Measurements from ENCODE around the gene SDCBP2. TPM values are rescaled to one million over a fixed set of nuclear protein-coding genes. Genes with fewer than 3 reads are reported as not detected.

The SDCBP2 gene
- total RNA-seq, 4 donors from 2014 or later = 132 to 427 (median 300) TPM

GRCh38 chr20:1374246-1374645 is 45.3 kb upstream of the SDCBP2 start:
- no peak overlapping the region for H3K4me3 ChIP-seq
- TF ChIP-seq POLR2AphosphoS5 (IDR thresholded peaks at IDR 0.05) (no peak), POLR2A (IDR thresholded peaks at IDR 0.05) (no peak), CTCF (IDR thresholded peaks at IDR 0.05) (no peak), EP300 (IDR thresholded peaks at IDR 0.05; ENCODE audit: low read depth) (no peak)
- peaks cover 0 to 12% (median 0%) of the 10 kb centered on the region in 4 donors for H3K36me3 ChIP-seq
- peaks cover 0 to 74% (median 44%) of the 10 kb centered on the region in 4 donors for H3K4me1 ChIP-seq
- H3K9me3 ChIP-seq = no peaks in the 10 kb centered on the region
- no peak overlapping the region for H3K27ac ChIP-seq
- DNase-seq = no peak
- no peaks in the 10 kb centered on the region for H3K27me3 ChIP-seq
- in situ Hi-C loops (cut with MboI; ENCODE audit: low pct_ligation_motif_present in 1 of 4, low pct_unique_long_range_greater_than_20kb in 1 of 4, low sequenced_read_pairs in 3 of 4) = no loop called here
- intact Hi-C loops (cut with DNase I; ENCODE audit: low total_unique reads) = no loop called here
- WGBS, 2 donors (ENCODE audit: low coverage in 1 of 2) = 79% methylated on average over 2 of the region's 2 CpGs; no CpG with 5 or more reads in 1 of the 2 donors

- in situ Hi-C loops (cut with MboI; ENCODE audit: low pct_ligation_motif_present in 1 of 4, low pct_unique_long_range_greater_than_20kb in 1 of 4, low sequenced_read_pairs in 3 of 4) = no loop called here
- H3K27ac ChIP-seq = no peak overlapping the region
- no peaks in the 10 kb centered on the region for H3K9me3 ChIP-seq
- intact Hi-C loops (cut with DNase I; ENCODE audit: low total_unique reads) = no loop called here
- WGBS, 2 donors (ENCODE audit: low coverage in 1 of 2) = 92% methylated on average over 4 of the region's 4 CpGs; no CpG with 5 or more reads in 1 of the 2 donors
- H3K4me1 ChIP-seq = peaks cover 0 to 76% (median 45%) of the 10 kb centered on the region in 4 donors
- H3K4me3 ChIP-seq = no peak overlapping the region
- H3K27me3 ChIP-seq = no peaks in the 10 kb centered on the region
- TF ChIP-seq CTCF (IDR thresholded peaks at IDR 0.05) = no peak
- no peak for TF ChIP-seq EP300 (IDR thresholded peaks at IDR 0.05; ENCODE audit: low read depth)
- no peak for TF ChIP-seq POLR2AphosphoS5 (IDR thresholded peaks at IDR 0.05)
- TF ChIP-seq POLR2A (IDR thresholded peaks at IDR 0.05) = no peak
- DNase-seq = no peak
- H3K36me3 ChIP-seq = peaks cover 0 to 12% (median 0%) of the 10 kb centered on the region in 4 donors
These were observed 44.7 kb upstream of the SDCBP2 start for GRCh38 chr20:1373614-1374013.

GRCh38 chr20:1373036-1373435 is 44.1 kb upstream of the SDCBP2 start:
- intact Hi-C loops (cut with DNase I; ENCODE audit: low total_unique reads) = no loop called here
- TF ChIP-seq POLR2AphosphoS5 (IDR thresholded peaks at IDR 0.05) (no peak), EP300 (IDR thresholded peaks at IDR 0.05; ENCODE audit: low read depth) (no peak), POLR2A (IDR thresholded peaks at IDR 0.05) (no peak), CTCF (IDR thresholded peaks at IDR 0.05) (no peak)
- in situ Hi-C loops (cut with MboI; ENCODE audit: low pct_ligation_motif_present in 1 of 4, low pct_unique_long_range_greater_than_20kb in 1 of 4, low sequenced_read_pairs in 3 of 4) = no loop called here
- Histone ChIP-seq H3K27me3 (no peaks in the 10 kb centered on the region), H3K4me3 (no peak overlapping the region), H3K9me3 (no peaks in the 10 kb centered on the region), H3K4me1 (peaks cover 0 to 79% (median 50%) of the 10 kb centered on the region in 4 donors), H3K36me3 (peaks cover 0 to 12% (median 0%) of the 10 kb centered on the region in 4 donors), H3K27ac (no peak overlapping the region)
- no peak for DNase-seq
- WGBS, 2 donors (ENCODE audit: low coverage in 1 of 2) = 91 to 94% methylated on average over 3 of the region's 3 CpGs

GRCh38 chr20:1371830-1372539 is 43.0 kb upstream of the SDCBP2 start:
- H3K36me3 ChIP-seq = peaks cover 0 to 12% (median 0%) of the 10 kb centered on the region in 4 donors
- intact Hi-C loops (cut with DNase I; ENCODE audit: low total_unique reads) = no loop called here
- peaks cover 0 to 69% (median 42%) of the 10 kb centered on the region in 4 donors for H3K4me1 ChIP-seq
- WGBS, 2 donors (ENCODE audit: low coverage in 1 of 2) = 71 to 92% methylated on average over 1 to 5 of the region's 5 CpGs
- no peak for DNase-seq
- no peak overlapping the region for H3K4me3 ChIP-seq
- peak overlapping the region in 2 of 4 donors; percentile 48 to 51 for H3K27ac ChIP-seq
- TF ChIP-seq EP300 (IDR thresholded peaks at IDR 0.05; ENCODE audit: low read depth) (no peak), CTCF (IDR thresholded peaks at IDR 0.05) (no peak)
- H3K27me3 ChIP-seq = no peaks in the 10 kb centered on the region
- in situ Hi-C loops (cut with MboI; ENCODE audit: low pct_ligation_motif_present in 1 of 4, low pct_unique_long_range_greater_than_20kb in 1 of 4, low sequenced_read_pairs in 3 of 4) = no loop called here
- no peaks in the 10 kb centered on the region for H3K9me3 ChIP-seq
